HepG2 (cell line): ENCODE measurements around the gene TMEM219. TPM values are rescaled to one million over a fixed set of nuclear protein-coding genes. Genes with fewer than 3 reads are reported as not detected.

Source experiments
- ATRX ChIP-seq: sonication (generic); formaldehyde crosslinking; IDR thresholded peaks from 2 replicates; pipeline ENCODE4 v1.4.0; 2020; ENCODE audit warnings: missing genetic modification reagents, borderline replicate concordance
- FOXO1 ChIP-seq: sonication (generic); formaldehyde crosslinking; IDR thresholded peaks from 2 replicates; pipeline ENCODE4 v1.4.0; 2020; ENCODE audit warnings: missing genetic modification reagents
- GPN1 ChIP-seq: sonication (generic); formaldehyde crosslinking; IDR thresholded peaks from 2 replicates; pipeline ENCODE4 v1.5.1; 2020; ENCODE audit warnings: missing genetic modification reagents, borderline replicate concordance
- MAF1 ChIP-seq: sonication (generic); formaldehyde crosslinking; IDR thresholded peaks from 2 replicates; pipeline ENCODE4 v1.5.0; 2020; ENCODE audit warnings: missing genetic modification reagents, borderline replicate concordance
- NR2F6 ChIP-seq, 2 experiments: IDR thresholded peaks; 2 replicates each; pipeline ENCODE4 v1.6.1; 2016; ENCODE audit warnings: antibody characterized with exemption in 1 of 2, mild to moderate bottlenecking in 1 of 2
- ZNF333 ChIP-seq: sonication (generic); formaldehyde crosslinking; IDR thresholded peaks from 2 replicates; pipeline ENCODE4 v1.4.0; 2020; ENCODE audit warnings: mild to moderate bottlenecking, missing genetic modification reagents, borderline replicate concordance
- ZNF605 ChIP-seq: sonication (generic); formaldehyde crosslinking; IDR thresholded peaks from 2 replicates; pipeline ENCODE4 v1.8.0; 2022; ENCODE audit warnings: mild to moderate bottlenecking, missing genetic modification reagents
- ZSCAN21 ChIP-seq: sonication (generic); formaldehyde crosslinking; IDR thresholded peaks from 2 replicates; pipeline ENCODE4 v1.8.0; 2022; ENCODE audit warnings: mild to moderate bottlenecking, missing genetic modification reagents, moderate library complexity, borderline replicate concordance
- polyA plus RNA-seq, 8 experiments: library from polyadenylated mRNA; depleted of rRNA in 3 of 8; stranded (reverse) in 7 of 8; unstranded in 1 of 8; fragments of >200 nt; fragmentation: Illumina TruSeq in 4 of 8; extraction: Trizol in 4 of 8; gene quantifications; 2 replicates each; pipeline versions ENCODE4 v1.2.1 to v1.2.3, GENCODE V29; 2011 to 2016; ENCODE audit warnings: low read depth in 4 of 8, missing spikeins in 1 of 8, mixed read lengths in 1 of 8; ENCODE audit not compliant: insufficient read depth in 1 of 8
- total RNA-seq, 5 experiments: library from RNA; depleted of rRNA; stranded (reverse); fragments of >200 nt; fragmentation: Illumina TruSeq; extraction: Trizol; gene quantifications; 2 replicates each; pipeline ENCODE4 v1.2.3, GENCODE V29; 2016; ENCODE audit warnings: low read depth in 1 of 5
- TF ChIP-seq, protein P1 (sequence below), 2 experiments: fragments of 450-650 bp in 1 of 2; sonication (generic) in 1 of 2; formaldehyde crosslinking in 1 of 2; IDR thresholded peaks; 2 replicates each; pipeline versions ENCODE4 v1.6.1 to v1.8.0; 2016 to 2022; ENCODE audit warnings: antibody characterized with exemption in 1 of 2, mild to moderate bottlenecking in 1 of 2, missing genetic modification reagents in 1 of 2
- TF ChIP-seq, protein P2 (sequence below): sonication (generic); formaldehyde crosslinking; IDR thresholded peaks from 2 replicates; pipeline ENCODE4 v1.4.0; 2020; ENCODE audit warnings: mild to moderate bottlenecking, missing genetic modification reagents
- TF ChIP-seq, protein P3 (sequence below): sonication (generic); formaldehyde crosslinking; IDR thresholded peaks from 2 replicates; pipeline ENCODE4 v1.5.0; 2020; ENCODE audit warnings: mild to moderate bottlenecking, missing genetic modification reagents
- TF ChIP-seq, protein P4 (sequence below): sonication (generic); formaldehyde crosslinking; IDR thresholded peaks from 2 replicates; pipeline ENCODE4 v1.8.0; 2022; ENCODE audit warnings: low read depth, missing genetic modification reagents

Gene TMEM219
- total and polyA plus RNA-seq, 2 of the 13 experiments (the other 11 are each of a cell fraction or from before 2014, with no cell fraction given), result 105 to 115 TPM

DNA sequence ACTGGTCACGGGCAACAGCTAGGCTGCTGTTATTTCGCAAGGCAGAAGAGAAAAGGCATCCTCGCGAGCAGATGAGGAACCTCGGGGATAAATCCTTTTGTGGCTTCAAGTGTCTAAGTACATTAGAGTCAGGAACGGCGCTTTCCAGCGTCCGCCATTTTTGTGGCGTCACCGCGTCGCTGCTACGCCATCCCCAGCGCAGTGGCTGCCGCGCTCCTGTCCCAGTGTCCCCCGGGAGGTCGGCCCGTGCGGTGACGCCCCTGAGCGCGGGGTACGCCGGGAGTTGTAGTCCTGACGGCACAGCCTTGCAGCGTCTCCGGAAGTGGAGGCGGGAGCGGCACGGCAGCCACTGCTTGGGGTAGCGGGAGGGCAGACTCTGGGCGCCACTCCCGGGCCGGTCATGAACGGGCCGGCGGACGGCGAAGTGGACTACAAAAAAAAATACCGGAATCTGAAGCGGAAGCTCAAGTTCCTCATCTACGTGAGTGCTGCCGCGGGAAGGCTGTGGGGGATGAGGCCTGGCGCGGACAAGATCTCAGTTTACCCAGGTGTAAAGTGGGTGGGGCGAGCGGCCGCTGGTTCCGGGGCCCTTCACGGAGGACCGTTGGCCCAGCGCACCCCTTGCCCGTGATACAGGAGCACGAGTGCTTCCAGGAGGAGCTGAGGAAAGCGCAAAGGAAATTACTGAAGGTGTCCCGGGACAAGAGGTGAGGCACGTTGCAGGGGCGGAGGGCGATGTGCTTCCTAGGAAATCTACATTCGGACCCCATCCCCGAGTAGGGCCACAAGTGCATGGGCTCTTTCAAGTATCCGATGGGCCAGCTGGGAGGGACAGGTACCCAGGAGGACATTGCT lies 34.3 kb downstream of the TMEM219 start, which contains the start of gene INO80E (continued):
- TF ChIP-seq, protein P1, sequence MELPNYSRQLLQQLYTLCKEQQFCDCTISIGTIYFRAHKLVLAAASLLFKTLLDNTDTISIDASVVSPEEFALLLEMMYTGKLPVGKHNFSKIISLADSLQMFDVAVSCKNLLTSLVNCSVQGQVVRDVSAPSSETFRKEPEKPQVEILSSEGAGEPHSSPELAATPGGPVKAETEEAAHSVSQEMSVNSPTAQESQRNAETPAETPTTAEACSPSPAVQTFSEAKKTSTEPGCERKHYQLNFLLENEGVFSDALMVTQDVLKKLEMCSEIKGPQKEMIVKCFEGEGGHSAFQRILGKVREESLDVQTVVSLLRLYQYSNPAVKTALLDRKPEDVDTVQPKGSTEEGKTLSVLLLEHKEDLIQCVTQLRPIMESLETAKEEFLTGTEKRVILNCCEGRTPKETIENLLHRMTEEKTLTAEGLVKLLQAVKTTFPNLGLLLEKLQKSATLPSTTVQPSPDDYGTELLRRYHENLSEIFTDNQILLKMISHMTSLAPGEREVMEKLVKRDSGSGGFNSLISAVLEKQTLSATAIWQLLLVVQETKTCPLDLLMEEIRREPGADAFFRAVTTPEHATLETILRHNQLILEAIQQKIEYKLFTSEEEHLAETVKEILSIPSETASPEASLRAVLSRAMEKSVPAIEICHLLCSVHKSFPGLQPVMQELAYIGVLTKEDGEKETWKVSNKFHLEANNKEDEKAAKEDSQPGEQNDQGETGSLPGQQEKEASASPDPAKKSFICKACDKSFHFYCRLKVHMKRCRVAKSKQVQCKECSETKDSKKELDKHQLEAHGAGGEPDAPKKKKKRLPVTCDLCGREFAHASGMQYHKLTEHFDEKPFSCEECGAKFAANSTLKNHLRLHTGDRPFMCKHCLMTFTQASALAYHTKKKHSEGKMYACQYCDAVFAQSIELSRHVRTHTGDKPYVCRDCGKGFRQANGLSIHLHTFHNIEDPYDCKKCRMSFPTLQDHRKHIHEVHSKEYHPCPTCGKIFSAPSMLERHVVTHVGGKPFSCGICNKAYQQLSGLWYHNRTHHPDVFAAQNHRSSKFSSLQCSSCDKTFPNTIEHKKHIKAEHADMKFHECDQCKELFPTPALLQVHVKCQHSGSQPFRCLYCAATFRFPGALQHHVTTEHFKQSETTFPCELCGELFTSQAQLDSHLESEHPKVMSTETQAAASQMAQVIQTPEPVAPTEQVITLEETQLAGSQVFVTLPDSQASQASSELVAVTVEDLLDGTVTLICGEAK (IDR thresholded peaks at IDR 0.05), result no peak
- TF ChIP-seq, protein P1 (CRISPR knock-in tag; IDR thresholded peaks at IDR 0.05), result peak; percentile 9; the same call in 1 of the 2 replicates
- peak; percentile 44; the same call in 1 of the 2 replicates for TF ChIP-seq ZNF333 (CRISPR knock-in tag)
- peak; percentile 70 for TF ChIP-seq FOXO1 (CRISPR knock-in tag)
- TF ChIP-seq, protein P2, sequence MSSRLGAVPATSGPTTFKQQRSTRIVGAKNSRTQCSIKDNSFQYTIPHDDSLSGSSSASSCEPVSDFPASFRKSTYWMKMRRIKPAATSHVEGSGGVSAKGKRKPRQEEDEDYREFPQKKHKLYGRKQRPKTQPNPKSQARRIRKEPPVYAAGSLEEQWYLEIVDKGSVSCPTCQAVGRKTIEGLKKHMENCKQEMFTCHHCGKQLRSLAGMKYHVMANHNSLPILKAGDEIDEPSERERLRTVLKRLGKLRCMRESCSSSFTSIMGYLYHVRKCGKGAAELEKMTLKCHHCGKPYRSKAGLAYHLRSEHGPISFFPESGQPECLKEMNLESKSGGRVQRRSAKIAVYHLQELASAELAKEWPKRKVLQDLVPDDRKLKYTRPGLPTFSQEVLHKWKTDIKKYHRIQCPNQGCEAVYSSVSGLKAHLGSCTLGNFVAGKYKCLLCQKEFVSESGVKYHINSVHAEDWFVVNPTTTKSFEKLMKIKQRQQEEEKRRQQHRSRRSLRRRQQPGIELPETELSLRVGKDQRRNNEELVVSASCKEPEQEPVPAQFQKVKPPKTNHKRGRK (CRISPR knock-in tag), result 0 out of 2 replicates have a peak, but pooled peaks have one; percentile 36
- no peak for TF ChIP-seq NR2F6 (IDR thresholded peaks at IDR 0.05)
- TF ChIP-seq NR2F6 (CRISPR knock-in tag; IDR thresholded peaks at IDR 0.05), result peak; percentile 66; the same call in 1 of the 2 replicates
- TF ChIP-seq ATRX (CRISPR knock-in tag), result no peak
- peak; percentile 99 for TF ChIP-seq ZNF605 (CRISPR knock-in tag)
- TF ChIP-seq, protein P3, sequence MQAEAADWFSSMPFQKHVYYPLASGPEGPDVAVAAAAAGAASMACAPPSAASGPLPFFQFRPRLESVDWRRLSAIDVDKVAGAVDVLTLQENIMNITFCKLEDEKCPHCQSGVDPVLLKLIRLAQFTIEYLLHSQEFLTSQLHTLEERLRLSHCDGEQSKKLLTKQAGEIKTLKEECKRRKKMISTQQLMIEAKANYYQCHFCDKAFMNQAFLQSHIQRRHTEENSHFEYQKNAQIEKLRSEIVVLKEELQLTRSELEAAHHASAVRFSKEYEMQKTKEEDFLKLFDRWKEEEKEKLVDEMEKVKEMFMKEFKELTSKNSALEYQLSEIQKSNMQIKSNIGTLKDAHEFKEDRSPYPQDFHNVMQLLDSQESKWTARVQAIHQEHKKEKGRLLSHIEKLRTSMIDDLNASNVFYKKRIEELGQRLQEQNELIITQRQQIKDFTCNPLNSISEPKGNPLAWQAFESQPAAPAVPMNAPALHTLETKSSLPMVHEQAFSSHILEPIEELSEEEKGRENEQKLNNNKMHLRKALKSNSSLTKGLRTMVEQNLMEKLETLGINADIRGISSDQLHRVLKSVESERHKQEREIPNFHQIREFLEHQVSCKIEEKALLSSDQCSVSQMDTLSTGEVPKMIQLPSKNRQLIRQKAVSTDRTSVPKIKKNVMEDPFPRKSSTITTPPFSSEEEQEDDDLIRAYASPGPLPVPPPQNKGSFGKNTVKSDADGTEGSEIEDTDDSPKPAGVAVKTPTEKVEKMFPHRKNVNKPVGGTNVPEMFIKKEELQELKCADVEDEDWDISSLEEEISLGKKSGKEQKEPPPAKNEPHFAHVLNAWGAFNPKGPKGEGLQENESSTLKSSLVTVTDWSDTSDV (CRISPR knock-in tag), result no peak
- peak; percentile 91 for TF ChIP-seq MAF1 (CRISPR knock-in tag)
- TF ChIP-seq ZSCAN21 (CRISPR knock-in tag), result peak; percentile 76
- TF ChIP-seq GPN1 (CRISPR knock-in tag), result no peak
- TF ChIP-seq, protein P4, sequence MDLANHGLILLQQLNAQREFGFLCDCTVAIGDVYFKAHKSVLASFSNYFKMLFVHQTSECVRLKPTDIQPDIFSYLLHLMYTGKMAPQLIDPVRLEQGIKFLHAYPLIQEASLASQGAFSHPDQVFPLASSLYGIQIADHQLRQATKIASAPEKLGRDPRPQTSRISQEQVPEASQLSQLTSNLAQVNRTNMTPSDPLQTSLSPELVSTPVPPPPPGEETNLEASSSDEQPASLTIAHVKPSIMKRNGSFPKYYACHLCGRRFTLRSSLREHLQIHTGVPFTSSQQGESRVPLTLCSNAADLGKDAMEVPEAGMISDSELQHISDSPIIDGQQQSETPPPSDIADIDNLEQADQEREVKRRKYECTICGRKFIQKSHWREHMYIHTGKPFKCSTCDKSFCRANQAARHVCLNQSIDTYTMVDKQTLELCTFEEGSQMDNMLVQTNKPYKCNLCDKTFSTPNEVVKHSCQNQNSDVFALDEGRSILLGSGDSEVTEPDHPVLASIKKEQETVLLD (CRISPR knock-in tag), result peak; percentile 86
